Hindlimb muscle (tissue), 1 donor: ENCODE data around the gene EPHA1. TPM values are rescaled to one million over a fixed set of nuclear protein-coding genes. Genes with fewer than 3 reads are reported as not detected.

Source experiments
- DNase-seq: peaks from one replicate; pipeline ENCODE4 v3.0.0-alpha.2; 2013
- polyA plus RNA-seq: library from polyadenylated mRNA; unstranded; fragments of 120-200 nt; gene quantifications from one replicate; pipeline ENCODE4 v1.2.1, GENCODE V29; 2013; ENCODE audit not compliant: insufficient read length

EPHA1 gene
- polyA plus RNA-seq, 1 donor: 5.8 TPM

GRCh38 chr7:143345428-143345900, 63.2 kb downstream of the EPHA1 start:
- peak; percentile 42 for DNase-seq

- DNase-seq: no peak
Measured at GRCh38 chr7:143343596-143343995, 65.1 kb downstream of the EPHA1 start.

DNA sequence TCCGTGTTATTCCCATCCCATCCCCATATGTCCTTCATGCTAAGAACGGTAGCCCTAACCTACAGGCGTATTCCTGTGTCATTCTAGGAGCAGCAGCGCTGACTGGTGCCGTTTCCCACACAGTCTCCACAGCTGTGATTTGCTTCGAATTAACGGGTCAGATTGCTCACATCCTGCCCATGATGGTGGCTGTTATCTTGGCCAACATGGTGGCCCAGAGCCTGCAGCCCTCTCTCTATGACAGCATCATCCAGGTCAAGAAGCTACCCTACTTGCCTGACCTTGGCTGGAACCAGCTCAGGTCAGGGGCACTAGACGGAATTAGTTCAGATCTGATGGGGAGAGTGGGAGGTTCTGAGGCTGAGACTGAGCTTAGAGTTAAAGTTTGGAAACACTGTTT, 66.8 kb downstream of the EPHA1 start:
- DNase-seq: no peak

Other genes with a start within 250 kb of the EPHA1 start
- gene TAS2R39, start 225.4 kb downstream of the EPHA1 start, polyA plus RNA-seq: not detected
- gene TAS2R40, start 186.8 kb downstream of the EPHA1 start, polyA plus RNA-seq: not detected
- 81.9 TPM for gene GSTK1, start 145.4 kb downstream of the EPHA1 start, polyA plus RNA-seq
- 0.98 TPM for gene TMEM139, start 123.9 kb downstream of the EPHA1 start, polyA plus RNA-seq
- gene CASP2, start 120.5 kb downstream of the EPHA1 start, polyA plus RNA-seq: 25.4 TPM
- 2.5 TPM for gene CLCN1, start 92.7 kb downstream of the EPHA1 start, polyA plus RNA-seq
- gene FAM131B, start 46.1 kb downstream of the EPHA1 start, polyA plus RNA-seq: 1.8 TPM
- gene ZYX, start 27.5 kb downstream of the EPHA1 start, polyA plus RNA-seq: 259 TPM
- gene TAS2R60, start 34.6 kb upstream of the EPHA1 start, polyA plus RNA-seq: not detected
- gene TAS2R41, start 69.0 kb upstream of the EPHA1 start, polyA plus RNA-seq: not detected
- not detected for gene CTAGE15, start 162.9 kb upstream of the EPHA1 start, polyA plus RNA-seq
- gene TCAF2, start 212.1 kb upstream of the EPHA1 start, polyA plus RNA-seq: 22.4 TPM